Choroid plexus epithelial cell (primary cell): ENCODE measurements around the gene C1QC.

Source experiments
- DNase-seq: peaks from one replicate; pipeline ENCODE4 v3.0.0-alpha.2; 2010; ENCODE audit warnings: low read depth
- H3K4me3 ChIP-seq: 2 replicates; pipeline ENCODE4 v1.5.1; 2011; ENCODE audit warnings: low read depth, mild to moderate bottlenecking, control low read depth, low read length, moderate library complexity
- CTCF ChIP-seq: conservative IDR thresholded peaks from 2 replicates; pipeline ENCODE4 v1.5.1; 2011; ENCODE audit warnings: low read depth, mild to moderate bottlenecking, control low read depth, inconsistent platforms, low read length, moderate library complexity

C1QC gene

GRCh38 chr1:22626237-22627157, 16.9 kb upstream of the C1QC start:
- H3K4me3 ChIP-seq, result no peak overlapping the region
- TF ChIP-seq CTCF, result no peak
- DNase-seq, result no peak

- DNase-seq, result no peak
- no peak for TF ChIP-seq CTCF
- no peak overlapping the region for H3K4me3 ChIP-seq
Observed at GRCh38 chr1:22627331-22627730, 16.1 kb upstream of the C1QC start.

GRCh38 chr1:22628698-22629444, 14.6 kb upstream of the C1QC start:
- no peak for DNase-seq
- no peak for TF ChIP-seq CTCF
- H3K4me3 ChIP-seq, result no peak overlapping the region

GRCh38 chr1:22629886-22630285, 13.5 kb upstream of the C1QC start:
- no peak for TF ChIP-seq CTCF
- DNase-seq, result no peak
- H3K4me3 ChIP-seq, result no peak overlapping the region

GRCh38 chr1:22633697-22634463, 9.6 kb upstream of the C1QC start:
- DNase-seq, result no peak
- H3K4me3 ChIP-seq, result no peak overlapping the region
- TF ChIP-seq CTCF, result no peak

- TF ChIP-seq CTCF, result no peak
- no peak for DNase-seq
- no peak overlapping the region for H3K4me3 ChIP-seq
Observed at GRCh38 chr1:22635436-22635835, 8.0 kb upstream of the C1QC start.
